HG03460 (cell line): ENCODE results near the gene PHEX.

Experiments used
- ATAC-seq: cut with Tn5 transposase; IDR thresholded peaks from one replicate; pipeline ENCODE4 v1.9.1; 2021; ENCODE audit not compliant: unreplicated experiment

The PHEX gene

GRCh38 chrX:22141047-22141730 lies 109.1 kb downstream of the PHEX start:
- ATAC-seq: no peak

DNA sequence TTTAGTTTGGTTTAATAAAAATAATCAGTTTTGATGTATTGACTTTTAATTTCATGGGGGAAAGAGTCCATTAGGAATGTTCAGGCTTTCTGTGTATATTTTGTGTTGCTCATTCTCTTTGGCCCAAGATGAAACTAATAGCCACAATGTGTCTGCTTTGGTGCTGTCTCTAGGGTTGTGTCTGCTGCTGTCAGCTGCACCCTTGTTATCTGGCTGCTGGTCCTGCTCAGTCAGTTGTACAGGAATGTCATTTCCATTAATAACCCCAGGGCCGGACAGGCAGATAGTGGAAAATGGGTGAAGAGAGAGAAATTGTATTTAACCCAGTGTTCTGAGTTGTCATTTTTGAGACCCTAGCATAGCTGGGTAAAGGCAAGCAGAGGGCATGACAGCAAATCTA lies 115.1 kb downstream of the PHEX start:
- ATAC-seq: no peak

DNA sequence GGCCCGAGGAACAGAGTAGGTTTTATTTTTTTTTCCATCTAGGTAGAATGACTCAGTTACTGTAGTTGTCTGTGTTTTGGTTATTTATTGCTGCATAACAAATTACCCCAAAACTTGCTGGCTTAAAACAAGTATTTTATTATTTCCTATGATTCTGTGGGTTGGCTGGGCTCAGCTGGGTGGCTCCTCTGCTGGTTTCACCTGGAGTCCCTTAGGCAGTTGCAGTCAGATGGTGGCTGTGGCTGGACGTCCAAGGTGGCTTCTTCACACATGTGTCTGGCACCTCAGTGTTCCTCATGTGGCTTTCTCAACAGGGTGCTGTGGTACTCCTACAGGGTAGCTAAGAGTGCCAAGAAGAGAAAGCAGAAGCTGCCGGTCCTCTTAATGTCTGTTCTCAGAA lies 115.8 kb downstream of the PHEX start:
- no peak for ATAC-seq

DNA sequence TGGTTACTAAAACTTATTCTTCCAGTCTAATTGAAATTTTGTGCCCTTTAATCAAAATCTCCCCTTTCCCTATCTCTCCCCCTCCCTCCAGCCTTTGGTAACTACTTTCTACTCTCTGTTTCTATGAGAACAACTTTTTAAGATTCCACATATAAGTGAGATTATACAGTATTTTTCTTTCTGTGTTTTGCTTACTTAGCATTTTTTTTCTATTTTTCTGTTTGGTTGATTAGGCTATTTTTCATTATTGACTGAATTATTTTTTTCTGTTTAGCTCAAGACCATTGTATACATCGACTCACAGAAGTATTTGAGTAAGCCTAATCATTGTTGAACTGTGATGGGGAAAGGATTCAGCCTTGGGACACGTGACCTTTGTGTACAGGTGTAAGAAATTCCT lies 116.4 kb downstream of the PHEX start:
- ATAC-seq: no peak

DNA sequence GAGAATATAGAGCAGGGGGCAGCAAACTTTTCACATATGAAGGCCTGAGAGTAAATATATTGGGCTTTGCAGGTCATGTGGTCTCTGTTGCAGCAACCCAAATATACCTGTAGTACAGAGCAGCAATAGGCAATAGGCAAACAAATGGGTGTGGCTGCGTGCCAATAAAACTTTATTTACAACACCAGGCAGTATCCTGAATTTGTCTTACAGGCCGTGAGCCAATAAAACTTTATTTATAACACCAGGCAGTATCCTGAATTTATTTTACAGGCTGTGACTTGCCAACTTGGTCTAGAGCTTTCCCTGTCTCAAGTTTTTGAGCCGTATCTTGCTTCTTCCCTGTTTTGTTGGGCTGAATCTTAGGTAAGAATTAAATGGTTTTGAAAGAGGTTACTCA lies 118.2 kb downstream of the PHEX start:
- no peak for ATAC-seq

DNA sequence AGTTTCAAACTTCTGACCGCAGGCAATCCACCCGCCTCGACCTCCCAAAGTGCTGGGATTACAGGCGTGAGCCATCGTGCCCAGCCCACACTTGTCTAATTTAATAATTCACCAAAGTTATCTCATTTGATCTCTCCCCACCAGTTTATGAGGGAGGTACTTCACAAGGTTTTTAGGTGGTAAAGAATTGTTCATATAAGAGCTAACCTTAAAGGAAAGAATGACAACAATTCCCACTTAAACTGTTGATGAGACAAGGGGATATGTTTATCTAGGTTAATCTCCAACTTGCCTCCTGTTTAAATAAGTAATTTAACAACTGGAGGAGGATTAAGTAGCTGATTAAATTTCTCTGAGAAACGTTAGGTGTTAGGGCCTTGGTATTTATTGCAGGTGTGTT lies 123.0 kb downstream of the PHEX start:
- no peak for ATAC-seq

GRCh38 chrX:22159071-22159470 lies 126.9 kb downstream of the PHEX start:
- ATAC-seq: no peak

DNA sequence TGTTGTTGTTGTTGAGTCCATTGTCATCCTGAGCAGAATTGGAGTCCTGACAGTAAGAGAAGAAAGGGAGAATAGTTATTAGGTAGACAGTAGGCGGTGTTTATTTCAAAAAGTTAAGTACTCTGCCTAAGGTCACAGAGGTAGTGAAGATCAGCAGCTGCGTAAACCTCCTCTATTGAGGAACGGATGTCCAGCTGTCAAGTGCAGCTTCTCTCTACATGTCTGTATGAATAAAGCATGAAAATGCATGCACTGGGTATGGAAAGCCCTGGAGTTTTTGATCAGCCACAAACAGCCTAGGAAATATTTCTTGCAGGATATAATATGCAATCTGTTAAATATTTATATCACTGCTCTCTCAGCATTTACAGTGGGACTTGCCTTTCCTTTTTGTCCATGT lies 131.2 kb downstream of the PHEX start:
- ATAC-seq: no peak

- no peak for ATAC-seq
Measured at GRCh38 chrX:22164770-22165388, 132.8 kb downstream of the PHEX start.

GRCh38 chrX:22165732-22166457 lies 133.8 kb downstream of the PHEX start:
- ATAC-seq: no peak

- ATAC-seq: no peak
Measured at GRCh38 chrX:22171287-22172060, 139.3 kb downstream of the PHEX start.

GRCh38 chrX:22173966-22174365 lies 141.8 kb downstream of the PHEX start:
- ATAC-seq: no peak

- ATAC-seq: no peak
Measured at GRCh38 chrX:22177950-22178515, 145.9 kb downstream of the PHEX start.

DNA sequence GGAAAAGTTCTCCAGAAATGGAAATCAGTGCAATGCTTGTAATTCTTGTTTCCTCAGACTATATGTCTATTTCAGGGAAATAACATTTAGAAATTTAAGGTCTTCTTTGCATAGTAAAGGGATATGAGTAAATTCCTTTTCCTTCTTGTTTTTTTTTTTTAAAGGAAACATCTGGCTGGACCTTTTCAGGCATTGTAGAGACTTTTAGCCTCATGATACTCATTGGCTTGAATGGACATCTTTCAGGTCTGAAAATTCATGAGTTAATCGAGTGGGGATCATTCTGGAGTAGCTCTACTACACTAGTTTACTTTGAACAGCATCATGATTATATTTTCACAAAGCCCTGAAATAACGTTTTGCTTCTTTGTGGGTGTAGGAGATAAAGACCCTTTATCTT lies 152.0 kb downstream of the PHEX start:
- no peak for ATAC-seq

DNA sequence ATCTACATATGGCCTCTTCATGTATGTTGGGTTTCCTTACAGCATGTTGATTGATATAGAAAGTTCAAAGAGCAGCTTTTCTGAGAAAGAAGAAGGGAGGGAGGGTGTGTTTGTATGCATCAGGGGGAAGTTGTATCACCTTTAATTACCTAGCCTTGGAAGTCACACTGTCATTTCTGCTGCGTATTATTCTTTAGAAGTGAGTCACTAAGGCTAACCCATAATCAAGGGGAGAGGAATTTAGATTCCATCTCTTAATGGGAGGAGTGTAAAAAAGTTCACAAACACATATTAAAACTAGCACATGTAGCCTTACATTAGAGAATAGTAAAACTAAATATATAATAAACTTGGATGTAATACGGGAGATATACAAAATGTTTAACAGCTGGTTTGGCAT lies 154.0 kb downstream of the PHEX start:
- no peak for ATAC-seq

DNA sequence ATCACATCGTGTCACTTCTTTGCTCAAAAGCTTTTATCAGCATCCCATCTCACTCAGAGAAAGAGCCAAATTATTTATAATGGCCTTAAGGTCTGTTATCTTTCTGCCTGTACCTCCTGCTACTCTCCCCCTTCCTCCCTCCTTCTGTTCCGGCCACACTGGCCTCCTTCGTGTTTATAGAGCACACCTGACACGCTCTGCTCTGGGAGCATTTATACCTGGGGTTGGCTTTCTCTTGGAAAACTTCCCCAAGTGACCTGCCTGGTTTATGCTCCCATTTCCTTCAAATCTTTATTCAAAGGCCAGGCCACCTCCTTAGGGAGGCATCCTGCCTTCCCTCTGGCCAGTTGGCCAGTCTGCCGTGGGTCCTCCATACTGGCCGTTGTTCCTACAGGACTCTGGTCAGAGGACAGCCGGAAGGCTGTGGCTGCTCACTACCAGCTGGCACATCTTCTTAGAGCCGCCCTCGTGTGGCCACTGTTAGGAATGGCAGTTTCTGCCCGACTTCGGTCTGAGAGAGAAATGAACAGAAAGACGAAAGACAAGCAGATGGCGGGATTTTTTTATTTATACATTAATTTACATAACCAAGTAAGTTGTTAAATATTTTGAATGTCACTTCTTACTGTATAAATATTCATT lies 160.4 kb downstream of the PHEX start:
- peak; percentile 84 for ATAC-seq

GRCh38 chrX:22193851-22194659 lies 161.9 kb downstream of the PHEX start:
- no peak for ATAC-seq

GRCh38 chrX:22194660-22194945 lies 162.5 kb downstream of the PHEX start:
- ATAC-seq: no peak

- no peak for ATAC-seq
Measured at GRCh38 chrX:22196149-22196548, 164.0 kb downstream of the PHEX start.

DNA sequence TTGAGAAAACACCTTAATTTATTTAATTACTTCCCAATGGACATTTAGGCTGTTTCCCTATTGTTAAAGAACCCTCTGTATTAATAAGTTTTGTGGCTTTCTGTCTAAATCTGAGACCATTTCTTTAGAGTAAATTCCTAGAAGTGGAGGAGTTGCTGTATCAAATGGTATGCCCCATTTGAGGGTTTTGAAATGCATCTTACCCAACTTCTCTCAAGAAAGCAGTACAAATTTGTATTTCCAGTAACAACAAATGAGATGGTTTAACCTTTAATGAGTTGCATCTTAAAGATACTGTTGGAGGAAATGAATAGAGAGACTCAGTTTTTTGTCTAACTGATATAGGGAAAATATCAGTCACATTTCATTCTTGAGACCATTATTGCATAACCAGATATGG lies 170.1 kb downstream of the PHEX start:
- no peak for ATAC-seq
